ENCODE results near the gene APH1B. TPM values are rescaled to one million over a fixed set of nuclear protein-coding genes. Genes with fewer than 3 reads are reported as not detected.

APH1B gene
- total and polyA plus RNA-seq, 7 donors, result 1.8 to 11.0 (median 7.9) TPM

GRCh38 chr15:63246691-63247469, 30.5 kb upstream of the APH1B start:
- Histone ChIP-seq H3K9me3 (no peaks in the 10 kb centered on the region), H3K4me3 (no peak overlapping the region), H3K27me3 (no peaks in the 10 kb centered on the region), H3K36me3 (peaks cover 0 to 36% (median 7%) of the 10 kb centered on the region in 4 donors), H3K4me1 (peaks cover 0 to 32% (median 27%) of the 10 kb centered on the region in 4 donors), H3K27ac (peak overlapping the region; percentile 30 to 65 (median 46))
- TF ChIP-seq CTCF (IDR thresholded peaks at IDR 0.05), result no peak
- peak in 3 of 4 donors; percentile 56 to 77 (median 58) for TF ChIP-seq POLR2AphosphoS5 (IDR thresholded peaks at IDR 0.05)
- DNase-seq, result peak; percentile 70
- intact Hi-C loops (cut with DNase I), result no loop called here
- WGBS, 2 donors, result 84 to 86% methylated on average over 5 of the region's 5 CpGs

GRCh38 chr15:63250312-63250965, 27.0 kb upstream of the APH1B start:
- Histone ChIP-seq H3K9me3 (no peaks in the 10 kb centered on the region), H3K27ac (no peak overlapping the region), H3K4me1 (peaks cover 0 to 17% (median 8%) of the 10 kb centered on the region in 4 donors), H3K4me3 (no peak overlapping the region), H3K36me3 (peaks cover 0 to 38% (median 7%) of the 10 kb centered on the region in 4 donors), H3K27me3 (no peaks in the 10 kb centered on the region)
- no peak for DNase-seq
- WGBS, 2 donors, result 96% methylated on average over 4 of the region's 4 CpGs
- intact Hi-C loops (cut with DNase I), result no loop called here
- TF ChIP-seq CTCF (IDR thresholded peaks at IDR 0.05), result no peak
- TF ChIP-seq EP300 (IDR thresholded peaks at IDR 0.05), result no peak
- no peak for TF ChIP-seq POLR2AphosphoS5 (IDR thresholded peaks at IDR 0.05)
- TF ChIP-seq POLR2A (IDR thresholded peaks at IDR 0.05), result no peak

- no peak overlapping the region for H3K27ac ChIP-seq
- H3K9me3 ChIP-seq, result no peaks in the 10 kb centered on the region
- peaks cover 0 to 28% (median 5%) of the 10 kb centered on the region in 4 donors for H3K36me3 ChIP-seq
- 96 to 97% methylated on average over 2 of the region's 2 CpGs for WGBS, 2 donors
- peaks cover 0 to 17% (median 4%) of the 10 kb centered on the region in 4 donors for H3K4me1 ChIP-seq
- intact Hi-C loops (cut with DNase I), result no loop called here
- TF ChIP-seq CTCF (IDR thresholded peaks at IDR 0.05) (no peak), POLR2AphosphoS5 (IDR thresholded peaks at IDR 0.05) (no peak), EP300 (IDR thresholded peaks at IDR 0.05) (no peak), POLR2A (IDR thresholded peaks at IDR 0.05) (no peak)
- DNase-seq, result no peak
- H3K27me3 ChIP-seq, result no peaks in the 10 kb centered on the region
- no peak overlapping the region for H3K4me3 ChIP-seq
These were observed 25.7 kb upstream of the APH1B start for GRCh38 chr15:63251701-63252100.

- intact Hi-C loops (cut with DNase I), result no loop called here
- H3K27me3 ChIP-seq, result no peaks in the 10 kb centered on the region
- DNase-seq, result no peak
- no peaks in the 10 kb centered on the region for H3K9me3 ChIP-seq
- peaks cover 0 to 14% (median 2%) of the 10 kb centered on the region in 4 donors for H3K4me1 ChIP-seq
- TF ChIP-seq EP300 (IDR thresholded peaks at IDR 0.05) (no peak), POLR2AphosphoS5 (IDR thresholded peaks at IDR 0.05) (no peak), CTCF (IDR thresholded peaks at IDR 0.05) (no peak), POLR2A (IDR thresholded peaks at IDR 0.05) (no peak)
- peaks cover 0 to 24% (median 5%) of the 10 kb centered on the region in 4 donors for H3K36me3 ChIP-seq
- WGBS, 2 donors, result 97 to 98% methylated on average over 2 of the region's 2 CpGs
- H3K27ac ChIP-seq, result no peak overlapping the region
- H3K4me3 ChIP-seq, result no peak overlapping the region
These were observed 25.1 kb upstream of the APH1B start for GRCh38 chr15:63252292-63252691.

Measured in sigmoid colon (tissue), 7 donors.